B cell (primary cell): ENCODE data around the gene VPS45. TPM values are rescaled to one million over a fixed set of nuclear protein-coding genes. Genes with fewer than 3 reads are reported as not detected.

Source experiments
- ATAC-seq: fragments of 200-7000 bp; cut with Tn5 transposase; one replicate; pipeline ENCODE4 v1.10.0; 2021; ENCODE audit warnings: low read depth, mild to moderate bottlenecking, moderate number of reproducible peaks, moderate library complexity
- CTCF ChIA-PET: fragments of 350-600 bp; sonication (Branson Sonifier 250); formaldehyde crosslinking; loops from one replicate; lab custom pipeline; 2021; ENCODE audit warnings: antibody characterized with exemption, inconsistent platforms; lab: Charles Lee
- POLR2A ChIA-PET: fragments of 350-600 bp; sonication (Branson Sonifier 250); formaldehyde crosslinking; loops from one replicate; lab custom pipeline; 2021; ENCODE audit warnings: antibody characterized with exemption; lab: Charles Lee
- DNase-seq: peaks from one replicate; pipeline ENCODE4 v3.0.0; 2013
- H2AFZ ChIP-seq: 2 replicates; pipeline ENCODE4 v1.6.1; 2012; ENCODE audit warnings: mild to moderate bottlenecking, low read depth, low read length; ENCODE audit not compliant: insufficient read depth, poor library complexity, severe bottlenecking
- H3K27ac ChIP-seq, 2 donors: 1 replicate in 1 of 2; 2 replicates in 1 of 2; pipeline ENCODE4 v1.5.1; 2012 to 2013; ENCODE audit warnings: low read length in 2 of 2, mild to moderate bottlenecking in 2 of 2, moderate library complexity in 1 of 2
- H3K27me3 ChIP-seq, 4 experiments: fragments of 200-600 bp in 1 of 4; sonication (generic) in 1 of 4; replicated peaks in 1 of 4; 1 replicate in 2 of 4; 2 replicates in 2 of 4; pipeline versions ENCODE4 v1.6.1 to v1.7.0; 2013 to 2016; ENCODE audit warnings: low read length in 3 of 4, mild to moderate bottlenecking in 2 of 4, mixed read lengths in 1 of 4, moderate library complexity in 1 of 4; ENCODE audit not compliant: insufficient read depth in 4 of 4, control insufficient read depth in 3 of 4; ENCODE audit errors: control extremely low read depth in 1 of 4
- H3K36me3 ChIP-seq, 2 experiments: replicated peaks in 1 of 2; 1 replicate in 1 of 2; 2 replicates in 1 of 2; pipeline versions ENCODE4 v1.6.1 to v1.7.1; 2013; ENCODE audit warnings: low read length in 1 of 2; ENCODE audit not compliant: insufficient read depth in 2 of 2, control insufficient read depth in 1 of 2; ENCODE audit errors: control extremely low read depth in 1 of 2, extremely low read depth in 1 of 2
- H3K4me1 ChIP-seq, 2 donors: fragments of 200-600 bp in 1 of 2; sonication (generic) in 1 of 2; 1 replicate in 1 of 2; 2 replicates in 1 of 2; pipeline versions ENCODE4 v1.5.1 to v1.6.1; 2013 to 2017; ENCODE audit warnings: low read length in 2 of 2; ENCODE audit not compliant: control insufficient read depth in 2 of 2, insufficient read depth in 2 of 2
- H3K4me2 ChIP-seq: replicated peaks from 2 replicates; pipeline ENCODE3; 2012; ENCODE audit warnings: mild to moderate bottlenecking, low read depth, low read length; ENCODE audit not compliant: poor library complexity, severe bottlenecking
- H3K4me3 ChIP-seq, 5 experiments: fragments of 200-600 bp in 1 of 5; sonication (generic) in 1 of 5; 1 replicate in 3 of 5; 2 replicates in 2 of 5; pipeline versions ENCODE4 v1.5.1 to v1.7.0; 2011 to 2016; ENCODE audit warnings: low read length in 4 of 5, mild to moderate bottlenecking in 4 of 5, low read depth in 2 of 5, control low read depth in 1 of 5, moderate library complexity in 1 of 5; ENCODE audit not compliant: insufficient read depth in 1 of 5; ENCODE audit errors: control extremely low read depth in 1 of 5, extremely low read depth in 1 of 5
- H3K79me2 ChIP-seq: fragments of 200-600 bp; sonication (generic); one replicate; pipeline ENCODE4 v1.6.0; 2016; ENCODE audit warnings: low read length; ENCODE audit not compliant: control insufficient read depth, insufficient read depth
- H3K9ac ChIP-seq: fragments of 200-600 bp; sonication (generic); 2 replicates; pipeline ENCODE4 v1.6.1; 2017; ENCODE audit warnings: mild to moderate bottlenecking, low read length, moderate library complexity
- H3K9me3 ChIP-seq, 3 donors: one replicate each; pipeline versions ENCODE4 v1.6.1 to v1.7.1; 2013; ENCODE audit warnings: low read length in 2 of 3; ENCODE audit not compliant: control insufficient read depth in 2 of 3, insufficient read depth in 1 of 3; ENCODE audit errors: control extremely low read depth in 1 of 3
- H4K20me1 ChIP-seq: 2 replicates; pipeline ENCODE4 v1.6.0; 2012; ENCODE audit warnings: mild to moderate bottlenecking, low read length; ENCODE audit not compliant: insufficient read depth, control insufficient read depth, poor library complexity, severe bottlenecking
- H3K27ac Mint-ChIP-seq: one replicate; pipeline ENCODE4 v1.8.0; 2021; ENCODE audit warnings: mixed read lengths
- H3K27me3 Mint-ChIP-seq: one replicate; pipeline ENCODE4 v1.8.0; 2021; ENCODE audit warnings: mixed read lengths
- H3K4me1 Mint-ChIP-seq: one replicate; pipeline ENCODE4 v1.8.0; 2021; ENCODE audit warnings: mixed read lengths
- H3K4me3 Mint-ChIP-seq: one replicate; pipeline ENCODE4 v1.8.0; 2021; ENCODE audit warnings: mixed read lengths
- H3K9me3 Mint-ChIP-seq: one replicate; pipeline ENCODE4 v1.8.0; 2022; ENCODE audit warnings: mixed read lengths; ENCODE audit not compliant: insufficient read depth
- CTCF ChIP-seq: fragments of 200-600 bp; IDR thresholded peaks from one replicate; pipeline ENCODE4 v1.8.0; 2022; ENCODE audit warnings: antibody characterized with exemption, mild to moderate bottlenecking
- EZH2 ChIP-seq: IDR thresholded peaks from 2 replicates; pipeline ENCODE4 v1.6.1; 2012; ENCODE audit warnings: borderline replicate concordance, low read depth, mild to moderate bottlenecking, moderate library complexity, low read length; ENCODE audit not compliant: insufficient read depth, poor library complexity, severe bottlenecking
- WGBS: methylation state at CpG from one replicate; pipeline ENCODE4 v1.1.5; 2013; ENCODE audit warnings: missing lambda C conversion rate; ENCODE audit not compliant: insufficient coverage; 5-methylcytosine and 5-hydroxymethylcytosine counted together
- intact Hi-C: fragments of 100-400 bp; cut with micrococcal nuclease; formaldehyde crosslinking; loops from one replicate; pipeline ENCODE4 v1.10.0; 2022
- polyA plus RNA-seq: library from polyadenylated mRNA; depleted of rRNA; stranded (reverse); fragments of >200 nt; gene quantifications from 2 replicates; pipeline ENCODE4 v1.2.3, GENCODE V29; 2012
- total RNA-seq, 2 donors: library from RNA; stranded (reverse); fragments of 120-200 nt in 1 of 2; gene quantifications; 1 replicate in 1 of 2; 2 replicates in 1 of 2; pipeline versions ENCODE4 v1.2.3 to v1.2.4, GENCODE V29; 2013 to 2022

VPS45 gene
- total and polyA plus RNA-seq, 2 donors (not counting 1 experiment from before 2014, with no cell fraction given), result 23.4 to 49.1 TPM

- ChIA-PET CTCF (interaction anchor here (1.3 to 1.6 kb wide), 2 partner anchors 80 to 102 kb away, joined by 6 to 9 read pairs; no protein-coding TSS in a partner anchor), POLR2A (no interaction called here)
- no peak for ATAC-seq
- H2AFZ ChIP-seq, result no peak overlapping the region
- H3K79me2 ChIP-seq, result peaks cover 3% of the 10 kb centered on the region
- H3K9ac ChIP-seq, result no peak overlapping the region
- H3K36me3 ChIP-seq, result peaks cover 6 to 18% of the 10 kb centered on the region in 2 experiments
- H3K4me1 ChIP-seq, result peaks cover 21 to 28% of the 10 kb centered on the region in 2 donors
- H3K9me3 ChIP-seq, result no peaks in the 10 kb centered on the region
- H3K9me3 Mint-ChIP-seq, result no peaks in the 10 kb centered on the region
- TF ChIP-seq CTCF (no peak), EZH2 (no peak)
- DNase-seq, result no peak
- no peak overlapping the region for H3K27ac ChIP-seq
- H3K27me3 Mint-ChIP-seq, result no peaks in the 10 kb centered on the region
- H3K4me3 Mint-ChIP-seq, result no peak overlapping the region
- intact Hi-C loops, result no loop called here
- no peak overlapping the region for H3K4me2 ChIP-seq
- peaks cover 34% of the 10 kb centered on the region for H3K4me1 Mint-ChIP-seq
- 100% methylated on average over 1 of the region's 2 CpGs for WGBS
- no peaks in the 10 kb centered on the region for H3K27me3 ChIP-seq
- no peaks in the 10 kb centered on the region for H4K20me1 ChIP-seq
- no peak overlapping the region for H3K27ac Mint-ChIP-seq
- no peak overlapping the region for H3K4me3 ChIP-seq
Observed at GRCh38 chr1:150085406-150085805, 17.8 kb downstream of the VPS45 start.

DNA sequence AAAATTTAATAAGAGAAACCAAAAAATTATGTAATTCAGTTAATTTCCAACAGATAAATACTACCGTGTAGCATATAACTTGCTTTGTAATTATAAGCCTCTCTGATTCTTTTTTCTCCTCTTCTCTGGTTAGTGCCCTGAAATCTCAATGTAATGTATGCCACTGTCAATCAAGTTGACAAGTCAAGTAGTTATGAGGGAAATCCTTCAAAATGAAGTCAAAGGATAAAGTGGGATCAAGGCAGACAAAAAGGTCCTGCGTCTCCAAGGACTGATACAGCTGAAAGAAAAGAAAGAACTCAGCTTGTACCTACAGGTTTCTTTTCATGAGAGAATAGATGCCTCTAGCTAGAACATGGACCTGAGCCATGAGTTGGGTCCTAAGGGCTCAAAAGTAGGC lies 19.8 kb downstream of the VPS45 start:
- Mint-ChIP-seq H3K4me3 (no peak overlapping the region), H3K4me1 (peaks cover 38% of the 10 kb centered on the region), H3K27me3 (no peaks in the 10 kb centered on the region), H3K9me3 (no peaks in the 10 kb centered on the region), H3K27ac (no peak overlapping the region)
- TF ChIP-seq EZH2 (no peak), CTCF (no peak)
- no peak for DNase-seq
- POLR2A ChIA-PET, result no interaction called here
- WGBS, result 100% methylated on average over 1 of the region's 2 CpGs
- Histone ChIP-seq H3K79me2 (peaks cover 3% of the 10 kb centered on the region), H3K4me2 (no peak overlapping the region), H3K4me3 (no peak overlapping the region), H3K27ac (no peak overlapping the region), H3K27me3 (no peaks in the 10 kb centered on the region), H3K9me3 (no peaks in the 10 kb centered on the region), H3K9ac (no peak overlapping the region), H3K4me1 (peaks cover 25 to 27% of the 10 kb centered on the region in 2 donors), H3K36me3 (peaks cover 6 to 16% of the 10 kb centered on the region in 2 experiments), H2AFZ (no peak overlapping the region), H4K20me1 (no peaks in the 10 kb centered on the region)
- CTCF ChIA-PET, result interaction anchor here (1.3 to 2.1 kb wide), 3 partner anchors 15 to 81 kb away, joined by 4 to 11 read pairs (median 4); no protein-coding TSS in a partner anchor
- intact Hi-C loops, result no loop called here
- no peak for ATAC-seq
